Measurements from ENCODE around the gene DIABLO. TPM values are rescaled to one million over a fixed set of nuclear protein-coding genes. Genes with fewer than 3 reads are reported as not detected.

The DIABLO gene
- total RNA-seq, 1 experiment from 2014 or later = 97.6 TPM

DNA sequence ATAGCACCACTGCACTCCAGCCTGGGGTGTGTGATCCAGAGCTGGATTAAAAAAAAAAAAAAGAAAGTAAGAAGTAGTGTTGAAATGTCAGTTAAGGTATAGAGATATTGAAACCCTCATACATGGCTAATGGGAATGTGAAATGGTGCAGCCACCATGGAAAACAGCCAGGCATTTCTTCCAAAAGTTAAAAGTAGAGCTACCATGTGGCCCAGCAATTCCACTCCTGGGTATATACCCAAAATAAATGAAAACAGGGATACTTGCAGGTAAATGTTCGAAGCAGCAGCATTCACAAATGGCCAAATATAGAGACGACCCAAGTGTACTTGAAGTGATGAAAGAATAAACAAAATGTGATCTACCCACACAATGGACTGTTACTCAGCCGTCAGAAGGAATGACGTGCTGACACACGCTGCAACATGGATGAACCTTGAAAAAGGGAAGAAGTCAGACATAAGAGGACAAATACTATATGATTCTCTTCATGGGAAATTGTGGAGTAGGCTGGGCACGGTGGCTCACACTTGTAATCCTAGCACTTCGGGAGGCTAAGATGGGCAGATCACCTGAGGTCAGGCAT is 67.1 kb downstream of the DIABLO start:
- Histone ChIP-seq H3K9me2 (replicated peaks; ENCODE audit: low read length) (no peaks in the 10 kb centered on the region), H3K4me2 (ENCODE audit: low read length) (no peak overlapping the region), H3K9ac (ENCODE audit: low read length) (no peak overlapping the region), H3K9me3 (ENCODE audit: low read length) (no peaks in the 10 kb centered on the region), H3K79me2 (ENCODE audit: low read length) (no peaks in the 10 kb centered on the region), H3K27me3 (ENCODE audit: low read length) (no peaks in the 10 kb centered on the region), H3K4me1 (ENCODE audit: insufficient read depth, low read length) (no peaks in the 10 kb centered on the region), H2AFZ (ENCODE audit: low read length) (no peak overlapping the region), H3F3A (ENCODE audit: low read length, unreplicated experiment) (no peaks in the 10 kb centered on the region), H3K36me3 (ENCODE audit: low read depth, low read length) (no peaks in the 10 kb centered on the region), H3K4me3 (ENCODE audit: low read length) (no peak overlapping the region), H3K27ac (ENCODE audit: low read length) (no peak overlapping the region), H4K20me1 (ENCODE audit: low read length) (no peaks in the 10 kb centered on the region)
- no peak for DNase-seq
- TF ChIP-seq EZH2 (IDR thresholded peaks at IDR 0.05; ENCODE audit: low read length, unreplicated experiment) = no peak
- TF ChIP-seq, protein P1, sequence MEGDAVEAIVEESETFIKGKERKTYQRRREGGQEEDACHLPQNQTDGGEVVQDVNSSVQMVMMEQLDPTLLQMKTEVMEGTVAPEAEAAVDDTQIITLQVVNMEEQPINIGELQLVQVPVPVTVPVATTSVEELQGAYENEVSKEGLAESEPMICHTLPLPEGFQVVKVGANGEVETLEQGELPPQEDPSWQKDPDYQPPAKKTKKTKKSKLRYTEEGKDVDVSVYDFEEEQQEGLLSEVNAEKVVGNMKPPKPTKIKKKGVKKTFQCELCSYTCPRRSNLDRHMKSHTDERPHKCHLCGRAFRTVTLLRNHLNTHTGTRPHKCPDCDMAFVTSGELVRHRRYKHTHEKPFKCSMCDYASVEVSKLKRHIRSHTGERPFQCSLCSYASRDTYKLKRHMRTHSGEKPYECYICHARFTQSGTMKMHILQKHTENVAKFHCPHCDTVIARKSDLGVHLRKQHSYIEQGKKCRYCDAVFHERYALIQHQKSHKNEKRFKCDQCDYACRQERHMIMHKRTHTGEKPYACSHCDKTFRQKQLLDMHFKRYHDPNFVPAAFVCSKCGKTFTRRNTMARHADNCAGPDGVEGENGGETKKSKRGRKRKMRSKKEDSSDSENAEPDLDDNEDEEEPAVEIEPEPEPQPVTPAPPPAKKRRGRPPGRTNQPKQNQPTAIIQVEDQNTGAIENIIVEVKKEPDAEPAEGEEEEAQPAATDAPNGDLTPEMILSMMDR (conservative IDR thresholded peaks at IDR 0.05; ENCODE audit: low read depth, low read length) = no peak
- no peak for TF ChIP-seq EZH2phosphoT487 (IDR thresholded peaks at IDR 0.05; ENCODE audit: borderline replicate concordance, low read length)
- ChIA-PET POLR2A (ENCODE audit: unreplicated experiment) (no interaction called here), CTCF (interaction anchor here (0.6 to 0.7 kb wide), 2 partner anchors 108 to 448 kb away, joined by 3 to 12 read pairs; no protein-coding TSS in a partner anchor)
- BruUV-seq (replicated peaks) = no TSS peak
- intact Hi-C loops (cut with micrococcal nuclease) = loop anchor here (1.0 kb wide), 1 partner anchor 11 kb away; no protein-coding TSS in a partner anchor
- no peak for ATAC-seq

Other genes starting within 250 kb of the DIABLO start
- gene BCL7A, start 204.2 kb downstream of the DIABLO start, total RNA-seq (2014; rRNA removed) = 31.6 and 32.5 TPM in 2 replicates
- 16.7 and 21.8 TPM in 2 replicates for gene MLXIP, start 147.3 kb downstream of the DIABLO start, total RNA-seq (2014; rRNA removed)
- gene IL31, start 51.8 kb downstream of the DIABLO start, total RNA-seq (2014; rRNA removed) = not detected in 2 replicates
- gene LRRC43, start 42.9 kb downstream of the DIABLO start, total RNA-seq (2014; rRNA removed) = 0.66 TPM in 1 of 2 replicates, not detected in the other
- 4.0 and 4.8 TPM in 2 replicates for gene B3GNT4, start 22.3 kb downstream of the DIABLO start, total RNA-seq (2014; rRNA removed)
- 22.2 and 40.8 TPM in 2 replicates for gene VPS33A, start 40.4 kb upstream of the DIABLO start, total RNA-seq (2014; rRNA removed)
- 46.4 and 57.9 TPM in 2 replicates for gene CLIP1, start 196.6 kb upstream of the DIABLO start, total RNA-seq (2014; rRNA removed)

Measured in PC-3 (cell line).